Panc1 (cell line): ENCODE data around the gene ANAPC1. TPM values are rescaled to one million over a fixed set of nuclear protein-coding genes. Genes with fewer than 3 reads are reported as not detected.

ENCODE experiments used
- ATAC-seq: fragments of 200-7000 bp; cut with Tn5 transposase; 2 replicates; pipeline ENCODE4 v1.9.1; 2020; ENCODE audit warnings: mild to moderate bottlenecking, moderate library complexity
- BruUV-seq: library from RNA; stranded (reverse); fragments of 400-500 nt; replicated peaks from 2 replicates; lab custom pipeline; 2021; lab: Mats Ljungman, UMichigan
- CTCF ChIA-PET: fragments of 300-600 bp; sonication (Branson Sonifier 250); formaldehyde crosslinking; loops from one replicate; lab custom pipeline; 2022; ENCODE audit warnings: antibody characterized with exemption; lab: Charles Lee
- POLR2A ChIA-PET: fragments of 300-600 bp; sonication (Branson Sonifier 250); formaldehyde crosslinking; loops from one replicate; lab custom pipeline; 2022; ENCODE audit warnings: antibody characterized with exemption; lab: Charles Lee
- DNase-seq: peaks from one replicate; pipeline ENCODE4 v3.0.0-alpha.2; 2010; ENCODE audit warnings: low read depth, low spot score
- H3K27ac ChIP-seq: 2 replicates; pipeline ENCODE4 v1.5.1; 2011; ENCODE audit warnings: mild to moderate bottlenecking, low read length, inconsistent platforms
- H3K27me3 ChIP-seq: fragments of 200-500 bp; sonication (Bioruptor generic); 2 replicates; pipeline ENCODE4 v1.6.0; 2014; ENCODE audit warnings: low read length, inconsistent platforms; ENCODE audit not compliant: control insufficient read depth, insufficient read depth
- H3K36me3 ChIP-seq: fragments of 200-500 bp; sonication (Bioruptor generic); 2 replicates; pipeline ENCODE4 v1.5.1; 2014; ENCODE audit warnings: inconsistent platforms, mild to moderate bottlenecking, low read length, moderate library complexity; ENCODE audit not compliant: control insufficient read depth, insufficient read depth
- H3K4me1 ChIP-seq: 2 replicates; pipeline ENCODE4 v1.5.1; 2011; ENCODE audit warnings: inconsistent platforms, mild to moderate bottlenecking, low read length, moderate library complexity; ENCODE audit not compliant: control insufficient read depth, insufficient read depth
- H3K4me3 ChIP-seq, 2 experiments: 2 replicates each; pipeline ENCODE4 v1.5.1; 2011 to 2012; ENCODE audit warnings: low read depth in 2 of 2, low read length in 2 of 2, mild to moderate bottlenecking in 2 of 2, inconsistent platforms in 1 of 2, moderate library complexity in 1 of 2
- H3K9me3 ChIP-seq: fragments of 200-500 bp; sonication (Bioruptor generic); 2 replicates; pipeline ENCODE4 v1.5.1; 2014; ENCODE audit warnings: low read depth, mild to moderate bottlenecking, inconsistent platforms, low read length, moderate library complexity; ENCODE audit not compliant: control insufficient read depth, insufficient read depth
- CTCF ChIP-seq: fragments of 450-650 bp; IDR thresholded peaks from 2 replicates; pipeline ENCODE4 v1.5.1; 2017; ENCODE audit warnings: mild to moderate bottlenecking
- POLR2AphosphoS5 ChIP-seq: IDR thresholded peaks from 2 replicates; pipeline ENCODE4 v1.6.1; 2012; ENCODE audit warnings: mild to moderate bottlenecking, low read depth, low read length, moderate library complexity
- REST ChIP-seq, 2 experiments: IDR thresholded peaks; 2 replicates each; pipeline ENCODE4 v1.6.1; 2011 to 2012; ENCODE audit warnings: low read depth in 2 of 2, control low read depth in 1 of 2, low read length in 1 of 2, mild to moderate bottlenecking in 1 of 2, moderate library complexity in 1 of 2; ENCODE audit not compliant: insufficient read depth in 1 of 2
- SIN3A ChIP-seq: IDR thresholded peaks from 2 replicates; pipeline ENCODE4 v1.6.1; 2012; ENCODE audit warnings: low read depth, mild to moderate bottlenecking, low read length, moderate library complexity, borderline replicate concordance; ENCODE audit not compliant: insufficient read depth
- TCF7L2 ChIP-seq: IDR thresholded peaks from 2 replicates; pipeline ENCODE4 v1.6.1; 2011; ENCODE audit warnings: mild to moderate bottlenecking, low read depth, low read length, inconsistent platforms
- in situ Hi-C: cut with HindIII; loops from 2 replicates; pipeline ENCODE4 v1.10.0; 2016; ENCODE audit warnings: low sequenced_read_pairs, low pct_unique_long_range_greater_than_20kb
- intact Hi-C: fragments of 100-400 bp; cut with micrococcal nuclease; formaldehyde crosslinking; loops from one replicate; pipeline ENCODE4 v1.10.0; 2022; ENCODE audit not compliant: unreplicated experiment
- total RNA-seq: library from RNA; stranded (reverse); gene quantifications from one replicate; pipeline ENCODE4 v1.2.1, GENCODE V29; 2021; ENCODE audit not compliant: unreplicated experiment

The ANAPC1 gene
- total RNA-seq, 1 experiment from 2014 or later: 75.1 TPM

GRCh38 chr2:111918383-111918806, 34.4 kb upstream of the ANAPC1 start:
- H3K9me3 ChIP-seq: no peaks in the 10 kb centered on the region
- H3K27me3 ChIP-seq: no peaks in the 10 kb centered on the region
- in situ Hi-C loops: no loop called here
- ATAC-seq (no peak), DNase-seq (no peak)
- H3K27ac ChIP-seq: no peak overlapping the region
- TF ChIP-seq TCF7L2: no peak
- no peak for TF ChIP-seq SIN3A
- TF ChIP-seq POLR2AphosphoS5: no peak
- no peak for TF ChIP-seq REST (IDR thresholded peaks at IDR 0.05; ENCODE audit: insufficient read depth in 1 of 2, low read depth in 2 of 2, low read length in 1 of 2)
- TF ChIP-seq CTCF: no peak
- intact Hi-C loops: no loop called here
- no peaks in the 10 kb centered on the region for H3K36me3 ChIP-seq
- BruUV-seq: no TSS peak
- ChIA-PET CTCF (interaction anchor here (1.3 kb wide), 1 partner anchor 11 kb away, joined by 7 read pairs; no protein-coding TSS in a partner anchor), POLR2A (no interaction called here)
- 0 out of 2 replicates have a peak, but pooled peaks cover 3% of the 10 kb centered on the region for H3K4me1 ChIP-seq
- H3K4me3 ChIP-seq: no peak overlapping the region

GRCh38 chr2:111917106-111917505, 33.1 kb upstream of the ANAPC1 start:
- Histone ChIP-seq H3K4me3 (no peak overlapping the region), H3K36me3 (no peaks in the 10 kb centered on the region), H3K27ac (no peak overlapping the region), H3K4me1 (0 out of 2 replicates have a peak, but pooled peaks cover 3% of the 10 kb centered on the region), H3K9me3 (no peaks in the 10 kb centered on the region), H3K27me3 (no peaks in the 10 kb centered on the region)
- TF ChIP-seq SIN3A: no peak
- TF ChIP-seq POLR2AphosphoS5: no peak
- TF ChIP-seq REST (IDR thresholded peaks at IDR 0.05; ENCODE audit: insufficient read depth in 1 of 2, low read depth in 2 of 2, low read length in 1 of 2): no peak
- no peak for TF ChIP-seq CTCF
- no peak for TF ChIP-seq TCF7L2
- ChIA-PET POLR2A (no interaction called here), CTCF (no interaction called here)
- intact Hi-C loops (no loop called here), in situ Hi-C loops (no loop called here)
- ATAC-seq (no peak), DNase-seq (no peak)
- BruUV-seq: no TSS peak
